Ishikawa (cell line): ENCODE results near the gene CACNA1F.

ENCODE experiments used
- EP300 ChIP-seq: IDR thresholded peaks from 2 replicates; pipeline ENCODE4 v1.6.1; 2012; ENCODE audit warnings: borderline replicate concordance
- TF ChIP-seq, protein P1 (sequence below): IDR thresholded peaks from 2 replicates; pipeline ENCODE4 v1.6.1; 2012; ENCODE audit warnings: low read depth, mild to moderate bottlenecking

DNA sequence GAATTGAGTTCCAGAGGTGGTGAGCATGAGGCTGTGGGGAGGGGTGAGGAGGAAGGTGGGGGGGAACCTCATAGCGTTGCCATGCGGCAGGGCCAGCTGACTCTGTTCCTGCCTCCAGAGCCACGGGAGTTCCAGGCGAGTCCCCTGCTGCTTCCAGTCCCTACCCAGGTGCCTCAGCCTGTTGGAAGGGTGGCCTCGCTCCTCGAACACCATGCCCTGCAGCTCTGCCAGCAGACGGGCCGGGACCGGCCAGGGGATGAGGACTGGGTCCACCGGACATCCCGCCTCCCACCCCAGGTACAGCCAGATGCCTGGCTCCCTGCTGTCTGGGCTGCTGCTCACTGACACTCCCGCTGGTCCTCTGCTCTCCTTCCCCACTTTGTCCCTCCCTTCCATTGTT, 10.0 kb upstream of the CACNA1F start:
- TF ChIP-seq, protein P1, sequence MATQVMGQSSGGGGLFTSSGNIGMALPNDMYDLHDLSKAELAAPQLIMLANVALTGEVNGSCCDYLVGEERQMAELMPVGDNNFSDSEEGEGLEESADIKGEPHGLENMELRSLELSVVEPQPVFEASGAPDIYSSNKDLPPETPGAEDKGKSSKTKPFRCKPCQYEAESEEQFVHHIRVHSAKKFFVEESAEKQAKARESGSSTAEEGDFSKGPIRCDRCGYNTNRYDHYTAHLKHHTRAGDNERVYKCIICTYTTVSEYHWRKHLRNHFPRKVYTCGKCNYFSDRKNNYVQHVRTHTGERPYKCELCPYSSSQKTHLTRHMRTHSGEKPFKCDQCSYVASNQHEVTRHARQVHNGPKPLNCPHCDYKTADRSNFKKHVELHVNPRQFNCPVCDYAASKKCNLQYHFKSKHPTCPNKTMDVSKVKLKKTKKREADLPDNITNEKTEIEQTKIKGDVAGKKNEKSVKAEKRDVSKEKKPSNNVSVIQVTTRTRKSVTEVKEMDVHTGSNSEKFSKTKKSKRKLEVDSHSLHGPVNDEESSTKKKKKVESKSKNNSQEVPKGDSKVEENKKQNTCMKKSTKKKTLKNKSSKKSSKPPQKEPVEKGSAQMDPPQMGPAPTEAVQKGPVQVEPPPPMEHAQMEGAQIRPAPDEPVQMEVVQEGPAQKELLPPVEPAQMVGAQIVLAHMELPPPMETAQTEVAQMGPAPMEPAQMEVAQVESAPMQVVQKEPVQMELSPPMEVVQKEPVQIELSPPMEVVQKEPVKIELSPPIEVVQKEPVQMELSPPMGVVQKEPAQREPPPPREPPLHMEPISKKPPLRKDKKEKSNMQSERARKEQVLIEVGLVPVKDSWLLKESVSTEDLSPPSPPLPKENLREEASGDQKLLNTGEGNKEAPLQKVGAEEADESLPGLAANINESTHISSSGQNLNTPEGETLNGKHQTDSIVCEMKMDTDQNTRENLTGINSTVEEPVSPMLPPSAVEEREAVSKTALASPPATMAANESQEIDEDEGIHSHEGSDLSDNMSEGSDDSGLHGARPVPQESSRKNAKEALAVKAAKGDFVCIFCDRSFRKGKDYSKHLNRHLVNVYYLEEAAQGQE, result no peak
- no peak for TF ChIP-seq EP300
